ENCODE measurements around the gene BORCS5. TPM values are rescaled to one million over a fixed set of nuclear protein-coding genes. Genes with fewer than 3 reads are reported as not detected.

Gene BORCS5
- total RNA-seq, 1 donor from 2014 or later, result 22.7 TPM

DNA sequence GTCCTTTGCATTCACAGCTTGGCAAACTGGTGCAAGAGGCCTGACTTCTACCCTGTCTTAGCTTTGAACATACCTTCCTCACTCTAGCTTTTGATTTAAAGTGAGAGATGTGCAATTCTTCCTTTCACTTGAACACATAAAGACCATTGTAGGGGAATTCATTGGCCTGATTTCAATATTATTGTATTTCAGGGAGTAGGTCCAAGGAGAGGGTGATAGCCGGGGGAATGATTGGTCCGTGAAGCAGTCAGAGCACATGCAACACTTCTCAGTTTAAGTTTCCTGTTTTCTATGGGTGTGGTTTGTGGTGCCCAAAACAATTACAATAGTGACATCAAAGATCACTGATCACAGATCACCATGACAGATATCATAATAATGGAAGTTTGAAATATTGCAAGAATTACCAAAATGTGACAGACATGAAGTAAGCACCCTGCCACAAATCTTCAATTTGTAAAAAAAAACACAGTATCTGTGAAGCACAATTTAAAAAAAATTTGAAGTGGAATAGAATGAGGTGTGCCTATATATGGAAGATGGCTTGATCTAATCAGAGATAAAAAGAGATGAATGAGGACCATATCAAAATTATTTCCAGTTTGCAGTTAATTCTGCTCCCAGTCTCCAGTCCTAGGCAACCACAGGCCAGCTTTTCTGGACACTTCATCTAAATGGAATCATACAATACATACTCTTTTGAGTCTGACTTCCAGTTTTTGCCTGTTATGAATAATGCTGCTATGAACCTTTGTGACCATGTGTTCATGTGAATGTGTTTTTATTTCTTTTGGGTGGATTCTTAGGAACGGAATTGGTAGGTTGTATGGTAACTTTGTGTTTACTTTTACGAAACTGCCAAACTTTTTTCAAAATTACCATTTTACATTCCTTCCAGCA is 23.2 kb downstream of the BORCS5 start:
- Mint-ChIP-seq H3K27ac (peak overlapping the region; percentile 71), H3K36me3 (ENCODE audit: low read depth) (peaks cover 27% of the 10 kb centered on the region), H3K9me3 (no peaks in the 10 kb centered on the region), H3K27me3 (no peaks in the 10 kb centered on the region), H3K4me1 (peaks cover 19% of the 10 kb centered on the region), H3K4me3 (no peak overlapping the region)
- ATAC-seq (ENCODE audit: low read depth), result peak; percentile 62
- no peak for DNase-seq
- POLR2A ChIA-PET, result interaction anchor here (0.9 to 1.2 kb wide), 3 partner anchors 22 to 356 kb away, joined by 3 to 4 read pairs (median 3); no protein-coding TSS in a partner anchor
- CTCF ChIA-PET, result interaction anchor here (0.9 to 6.9 kb wide), 3 partner anchors 184 to 357 kb away, joined by 3 to 148 read pairs (median 4); no protein-coding TSS in a partner anchor
- intact Hi-C loops (cut with micrococcal nuclease), result loop anchor here (5.0 kb wide), 1 partner anchor 832 kb away; no protein-coding TSS in a partner anchor
- TF ChIP-seq CTCF (IDR thresholded peaks at IDR 0.05), result no peak

DNA sequence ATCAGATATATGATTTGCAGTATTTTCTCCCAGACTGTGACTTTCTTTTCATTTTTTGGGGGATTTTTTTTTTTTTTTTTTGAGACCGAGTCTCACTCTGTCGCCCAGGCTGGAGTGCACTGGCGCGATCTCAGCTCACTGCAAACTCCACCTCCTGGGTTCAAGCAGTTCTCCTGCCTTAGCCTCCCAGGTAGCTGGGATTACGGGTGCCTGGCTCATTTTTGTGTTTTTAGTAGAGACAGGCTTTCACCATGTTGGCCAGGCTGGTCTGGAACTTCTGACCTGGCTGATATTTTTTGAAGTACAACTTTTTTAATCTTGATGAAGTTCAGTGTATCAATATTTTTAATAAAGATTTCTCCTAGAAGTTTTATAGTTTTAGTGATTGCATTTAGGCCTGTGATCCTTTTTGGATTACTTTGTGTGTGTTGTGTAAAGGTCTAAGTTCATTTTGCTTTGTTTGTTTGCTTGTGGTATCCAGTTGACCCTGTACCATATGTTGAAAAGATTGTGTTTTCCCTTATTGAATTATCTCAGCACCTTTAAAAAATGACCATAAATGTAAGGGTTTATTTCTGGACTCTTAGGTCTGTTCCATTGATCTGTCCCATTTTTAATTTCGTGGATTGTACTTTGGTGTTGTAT is 24.2 kb downstream of the BORCS5 start:
- DNase-seq, result no peak
- no peak overlapping the region for H3K27ac Mint-ChIP-seq
- ChIA-PET POLR2A (interaction anchor here (0.6 kb wide), 1 partner anchor 356 kb away, joined by 3 read pairs; no protein-coding TSS in a partner anchor), CTCF (interaction anchor here (6.9 kb wide), 1 partner anchor 356 kb away, joined by 148 read pairs; no protein-coding TSS in a partner anchor)
- peaks cover 31% of the 10 kb centered on the region for H3K36me3 Mint-ChIP-seq (ENCODE audit: low read depth)
- H3K4me1 Mint-ChIP-seq, result peaks cover 19% of the 10 kb centered on the region
- ATAC-seq (ENCODE audit: low read depth), result no peak
- H3K4me3 Mint-ChIP-seq, result no peak overlapping the region
- no peaks in the 10 kb centered on the region for H3K27me3 Mint-ChIP-seq
- TF ChIP-seq CTCF (IDR thresholded peaks at IDR 0.05), result no peak
- no peaks in the 10 kb centered on the region for H3K9me3 Mint-ChIP-seq
- intact Hi-C loops (cut with micrococcal nuclease), result no loop called here

DNA sequence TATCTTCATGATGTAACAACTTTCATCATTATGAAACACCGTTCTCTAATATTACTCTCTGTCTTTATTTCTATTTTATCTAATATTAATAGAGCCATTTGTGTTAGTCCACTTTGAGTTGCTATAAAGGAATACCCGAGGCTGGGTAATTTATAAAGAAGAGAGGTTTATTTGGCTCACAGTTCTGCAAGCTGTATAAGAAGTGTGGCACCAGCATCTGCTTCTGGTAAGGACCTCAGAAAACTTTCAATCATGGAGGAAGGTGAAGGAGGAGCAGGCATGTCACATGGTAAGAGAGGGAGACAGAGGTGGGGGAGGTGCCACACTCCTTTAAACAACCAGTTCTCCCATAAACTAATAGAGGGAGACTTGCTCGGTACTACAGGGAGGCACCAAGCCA is 25.1 kb downstream of the BORCS5 start:
- H3K4me3 Mint-ChIP-seq, result no peak overlapping the region
- H3K9me3 Mint-ChIP-seq, result no peaks in the 10 kb centered on the region
- ChIA-PET CTCF (no interaction called here), POLR2A (no interaction called here)
- peaks cover 30% of the 10 kb centered on the region for H3K36me3 Mint-ChIP-seq (ENCODE audit: low read depth)
- peaks cover 19% of the 10 kb centered on the region for H3K4me1 Mint-ChIP-seq
- TF ChIP-seq CTCF (IDR thresholded peaks at IDR 0.05), result no peak
- intact Hi-C loops (cut with micrococcal nuclease), result no loop called here
- DNase-seq, result no peak
- no peaks in the 10 kb centered on the region for H3K27me3 Mint-ChIP-seq
- H3K27ac Mint-ChIP-seq, result no peak overlapping the region
- no peak for ATAC-seq (ENCODE audit: low read depth)

GRCh38 chr12:12384571-12385340 is 27.9 kb downstream of the BORCS5 start:
- CTCF ChIA-PET, result interaction anchor here (1.5 to 2.0 kb wide), 2 partner anchors 8 to 352 kb away, joined by 4 to 5 read pairs; no protein-coding TSS in a partner anchor
- no peak for TF ChIP-seq CTCF (IDR thresholded peaks at IDR 0.05)
- Mint-ChIP-seq H3K36me3 (ENCODE audit: low read depth) (peaks cover 39% of the 10 kb centered on the region), H3K27ac (no peak overlapping the region), H3K4me1 (peaks cover 13% of the 10 kb centered on the region), H3K4me3 (no peak overlapping the region), H3K27me3 (no peaks in the 10 kb centered on the region), H3K9me3 (no peaks in the 10 kb centered on the region)
- ATAC-seq (ENCODE audit: low read depth), result no peak
- DNase-seq, result no peak
- POLR2A ChIA-PET, result no interaction called here
- intact Hi-C loops (cut with micrococcal nuclease), result no loop called here
